GM12873 (cell line): ENCODE results near the gene NAT9.
A peak's percentile ranks its signal among the peaks of the same experiment; 100 is the strongest.

ENCODE experiments used
- CTCF ChIP-seq: IDR thresholded peaks from 2 replicates; pipeline ENCODE4 v1.5.1; 2012; ENCODE audit warnings: low read depth, mild to moderate bottlenecking, moderate library complexity, low read length, control low read depth; ENCODE audit not compliant: insufficient read depth; ENCODE audit errors: missing control alignments

The NAT9 gene

DNA sequence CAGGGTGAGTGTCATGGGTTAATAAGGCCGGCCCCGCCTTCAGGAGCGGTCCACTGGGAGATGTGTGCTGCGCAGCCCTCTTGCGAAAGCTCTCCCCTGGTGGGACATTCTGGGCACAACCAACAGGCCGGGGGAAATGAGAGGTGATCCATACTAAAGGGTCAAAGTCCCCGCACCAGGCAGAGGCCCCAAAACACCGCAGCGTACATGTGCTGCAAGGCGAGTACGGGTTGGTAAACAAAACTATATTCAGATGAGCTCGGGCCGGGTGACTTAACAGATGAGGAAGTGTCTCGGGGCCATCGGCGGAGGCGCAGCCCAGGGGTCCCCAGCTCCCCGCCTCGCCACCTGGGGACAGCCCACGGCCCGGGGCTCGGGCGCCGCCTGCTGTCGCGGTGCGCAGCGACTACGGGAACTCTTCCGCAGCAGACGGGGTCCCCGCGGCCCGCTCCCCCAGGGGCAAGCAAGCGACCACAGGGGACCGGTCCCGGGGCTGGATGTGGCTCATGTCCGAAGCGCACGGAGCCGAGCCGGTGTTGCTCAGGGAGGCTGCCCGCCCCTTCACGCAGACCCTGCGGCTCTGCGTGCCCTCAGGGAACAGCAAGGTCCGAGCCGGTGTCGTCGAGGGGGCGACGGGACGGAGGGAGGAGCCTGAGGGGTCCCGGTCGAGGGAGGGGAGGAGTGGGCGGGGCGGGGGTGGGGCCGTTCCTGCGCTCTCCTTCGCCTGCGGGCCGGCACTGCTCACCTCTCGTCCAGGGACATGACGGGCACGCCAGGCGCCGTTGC, 39.4 kb downstream of the NAT9 start, which contains the start of gene RAB37:
Gene RAB37, plus strand, starts transcription at position 744 of the 786 bp plus-strand sequence. Its CDS starts 17 bp downstream, at position 761.
- TF ChIP-seq CTCF, result peak; percentile 72

DNA sequence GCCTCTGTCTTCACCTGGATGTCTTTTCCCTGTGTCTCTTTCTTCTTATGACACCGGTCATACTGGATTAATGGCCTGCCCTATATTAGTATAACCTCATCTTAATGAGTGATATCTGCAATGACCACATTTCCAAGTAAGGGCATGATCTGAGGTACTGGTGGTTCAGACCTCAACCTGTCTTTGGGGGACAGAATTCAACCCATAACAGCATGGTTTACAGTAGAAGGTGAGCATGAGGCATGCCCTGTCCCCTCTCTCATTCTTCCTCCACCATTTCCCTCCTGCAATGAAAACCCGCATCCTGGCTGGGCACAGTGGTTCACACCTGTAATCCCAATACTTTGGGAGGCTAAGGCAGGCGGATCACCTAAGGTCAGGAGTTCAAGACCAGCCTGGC, 41.9 kb downstream of the NAT9 start:
- no peak for TF ChIP-seq CTCF

- no peak for TF ChIP-seq CTCF
These were observed 42.6 kb downstream of the NAT9 start for GRCh38 chr17:74733365-74734122.

- no peak for TF ChIP-seq CTCF
These were observed 43.9 kb downstream of the NAT9 start for GRCh38 chr17:74732042-74732867.

DNA sequence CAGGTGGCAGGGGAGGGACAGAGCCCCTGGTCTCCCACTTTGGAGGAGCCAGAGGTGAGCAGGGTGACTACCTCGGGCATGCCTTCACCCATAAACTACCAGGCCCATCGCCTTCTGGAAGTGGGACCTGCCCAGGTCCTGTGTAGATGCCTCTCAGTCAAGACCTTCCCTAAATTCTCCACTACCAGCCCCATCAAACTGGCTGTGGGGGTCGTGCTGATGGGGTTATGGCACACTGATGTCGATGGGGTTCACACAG, 44.9 kb downstream of the NAT9 start:
- TF ChIP-seq CTCF, result no peak

GRCh38 chr17:74730491-74731346, 45.4 kb downstream of the NAT9 start:
- TF ChIP-seq CTCF, result no peak
